Fibroblast of the aortic adventitia (primary cell): ENCODE measurements around the gene ZBTB5. TPM values are rescaled to one million over a fixed set of nuclear protein-coding genes. Genes with fewer than 3 reads are reported as not detected.

Source experiments
- DNase-seq: peaks from one replicate; pipeline ENCODE4 v3.0.0-alpha.2; 2010; ENCODE audit warnings: low read depth
- H3K4me3 ChIP-seq: 2 replicates; pipeline ENCODE4 v1.5.1; 2011; ENCODE audit warnings: low read depth, mild to moderate bottlenecking, control low read depth, low read length, moderate library complexity
- CTCF ChIP-seq: IDR thresholded peaks from 2 replicates; pipeline ENCODE4 v1.5.1; 2011; ENCODE audit warnings: mild to moderate bottlenecking, low read length, control low read depth, inconsistent platforms; ENCODE audit not compliant: insufficient read depth
- total RNA-seq: library from RNA; depleted of rRNA; stranded (reverse); fragments of >200 nt; gene quantifications from 2 replicates; pipeline ENCODE4 v1.2.3, GENCODE V29; 2012; ENCODE audit warnings: low replicate concordance

Gene ZBTB5
- total RNA-seq, 1 donor: 9.3 TPM

GRCh38 chr9:37441776-37442370 is 23.4 kb downstream of the ZBTB5 start:
- H3K4me3 ChIP-seq: no peak overlapping the region
- no peak for TF ChIP-seq CTCF
- no peak for DNase-seq

GRCh38 chr9:37438359-37438758 is 26.9 kb downstream of the ZBTB5 start:
- H3K4me3 ChIP-seq: no peak overlapping the region
- no peak for DNase-seq
- TF ChIP-seq CTCF: no peak

- H3K4me3 ChIP-seq: no peak overlapping the region
- TF ChIP-seq CTCF: no peak
- no peak for DNase-seq
Observed at GRCh38 chr9:37437621-37438020, 27.6 kb downstream of the ZBTB5 start.

- H3K4me3 ChIP-seq: no peak overlapping the region
- no peak for DNase-seq
- TF ChIP-seq CTCF: no peak
Observed at GRCh38 chr9:37437010-37437409, 28.2 kb downstream of the ZBTB5 start.

GRCh38 chr9:37436540-37436939 is 28.7 kb downstream of the ZBTB5 start:
- H3K4me3 ChIP-seq: no peak overlapping the region
- no peak for DNase-seq
- no peak for TF ChIP-seq CTCF

GRCh38 chr9:37433867-37434371 is 31.3 kb downstream of the ZBTB5 start:
- no peak for DNase-seq
- TF ChIP-seq CTCF: no peak

GRCh38 chr9:37432020-37432419 is 33.2 kb downstream of the ZBTB5 start:
- no peak overlapping the region for H3K4me3 ChIP-seq
- no peak for DNase-seq
- TF ChIP-seq CTCF: no peak

More at GRCh38 chr9:37433867-37434371, 31.3 kb downstream of the ZBTB5 start:
- no peak overlapping the region for H3K4me3 ChIP-seq
